Parathyroid adenoma (tissue), 2 donors: ENCODE data around the gene PLEKHA8.

Experiments used
- H2AFZ ChIP-seq: fragments of 300-600 bp; sonication (generic); one replicate; pipeline ENCODE4 v1.7.0; 2017; ENCODE audit warnings: antibody characterized with exemption, mild to moderate bottlenecking
- H3K27ac ChIP-seq: fragments of 300-600 bp; sonication (generic); one replicate; pipeline ENCODE4 v1.7.0; 2017
- H3K27me3 ChIP-seq: fragments of 300-600 bp; sonication (generic); one replicate; pipeline ENCODE4 v1.7.0; 2017; ENCODE audit warnings: low read length; ENCODE audit not compliant: control insufficient read depth, insufficient read depth
- H3K36me3 ChIP-seq: fragments of 300-600 bp; sonication (generic); one replicate; pipeline ENCODE4 v1.7.0; 2017; ENCODE audit warnings: low read length; ENCODE audit not compliant: control insufficient read depth, insufficient read depth
- H3K4me1 ChIP-seq: fragments of 300-600 bp; sonication (generic); one replicate; pipeline ENCODE4 v1.7.0; 2017; ENCODE audit warnings: control low read depth
- H3K4me2 ChIP-seq: fragments of 300-600 bp; sonication (generic); one replicate; pipeline ENCODE4 v1.7.0; 2017; ENCODE audit warnings: low read length
- H3K4me3 ChIP-seq: fragments of 300-600 bp; sonication (generic); one replicate; pipeline ENCODE4 v1.7.0; 2017; ENCODE audit warnings: low read depth, low read length
- H3K79me2 ChIP-seq: fragments of 300-600 bp; sonication (generic); one replicate; pipeline ENCODE4 v1.7.0; 2017; ENCODE audit warnings: control low read depth
- H3K9ac ChIP-seq: fragments of 300-600 bp; sonication (generic); one replicate; pipeline ENCODE4 v1.7.0; 2017; ENCODE audit warnings: mild to moderate bottlenecking
- H3K9me3 ChIP-seq: fragments of 300-600 bp; sonication (generic); one replicate; pipeline ENCODE4 v1.7.0; 2017; ENCODE audit warnings: low read length; ENCODE audit not compliant: control insufficient read depth
- CTCF ChIP-seq: fragments of 300-600 bp; sonication (generic); IDR thresholded peaks from one replicate; pipeline ENCODE4 v1.7.0; 2017; ENCODE audit warnings: antibody characterized with exemption, mild to moderate bottlenecking
- donor health status: primary hyperparathyroidism.

The PLEKHA8 gene

DNA sequence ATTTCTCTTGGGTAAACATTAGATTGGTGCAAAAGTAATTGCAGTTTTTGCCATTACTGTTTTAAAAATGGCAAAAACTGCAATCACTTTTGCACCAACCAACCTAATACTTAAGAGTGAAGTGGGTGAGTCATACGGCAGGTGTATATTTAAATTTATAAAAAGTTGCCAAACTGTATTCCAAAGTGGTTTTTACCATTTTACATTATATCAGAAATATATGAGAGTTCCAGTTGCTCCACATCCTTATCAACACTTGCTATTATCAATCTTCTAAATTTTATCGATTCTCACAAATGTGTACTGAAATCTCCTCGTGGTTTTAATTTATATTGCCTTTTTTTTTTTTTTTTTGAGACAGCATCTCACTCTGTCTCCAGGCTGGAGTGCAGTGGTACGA lies 35.1 kb upstream of the PLEKHA8 start:
- no peak overlapping the region for H2AFZ ChIP-seq

GRCh38 chr7:29995652-29996051 lies 32.6 kb upstream of the PLEKHA8 start:
- Histone ChIP-seq H3K27ac (no peak overlapping the region), H3K9me3 (no peaks in the 10 kb centered on the region), H3K27me3 (no peaks in the 10 kb centered on the region)

More for the DNA sequence above, 35.1 kb upstream of the PLEKHA8 start:
- no peak for TF ChIP-seq CTCF
- no peak overlapping the region for H3K4me2 ChIP-seq
- no peaks in the 10 kb centered on the region for H3K27me3 ChIP-seq
- H3K27ac ChIP-seq: no peak overlapping the region
- H3K4me3 ChIP-seq: no peak overlapping the region
- no peaks in the 10 kb centered on the region for H3K4me1 ChIP-seq
- H3K79me2 ChIP-seq: peaks cover 10% of the 10 kb centered on the region
- no peaks in the 10 kb centered on the region for H3K9me3 ChIP-seq
- no peak overlapping the region for H3K9ac ChIP-seq
- H3K36me3 ChIP-seq: no peaks in the 10 kb centered on the region

GRCh38 chr7:29996321-29996720 lies 31.9 kb upstream of the PLEKHA8 start:
- Histone ChIP-seq H3K4me1 (no peaks in the 10 kb centered on the region), H3K9me3 (no peaks in the 10 kb centered on the region), H2AFZ (no peak overlapping the region), H3K4me2 (no peak overlapping the region), H3K4me3 (no peak overlapping the region), H3K27ac (no peak overlapping the region), H3K79me2 (no peaks in the 10 kb centered on the region), H3K27me3 (no peaks in the 10 kb centered on the region), H3K36me3 (no peaks in the 10 kb centered on the region), H3K9ac (no peak overlapping the region)
- no peak for TF ChIP-seq CTCF

More at GRCh38 chr7:29995652-29996051, 32.6 kb upstream of the PLEKHA8 start:
- Histone ChIP-seq H3K36me3 (no peaks in the 10 kb centered on the region), H3K4me2 (no peak overlapping the region), H2AFZ (no peak overlapping the region), H3K9ac (no peak overlapping the region), H3K4me3 (no peak overlapping the region), H3K4me1 (no peaks in the 10 kb centered on the region), H3K79me2 (no peaks in the 10 kb centered on the region)
- no peak for TF ChIP-seq CTCF

GRCh38 chr7:29998489-29998888 lies 29.7 kb upstream of the PLEKHA8 start:
- Histone ChIP-seq H3K27me3 (no peaks in the 10 kb centered on the region), H3K36me3 (no peaks in the 10 kb centered on the region), H3K4me1 (no peaks in the 10 kb centered on the region), H3K79me2 (no peaks in the 10 kb centered on the region), H3K9ac (no peak overlapping the region), H3K9me3 (no peaks in the 10 kb centered on the region), H3K27ac (no peak overlapping the region), H3K4me2 (no peak overlapping the region), H2AFZ (no peak overlapping the region), H3K4me3 (no peak overlapping the region)
- no peak for TF ChIP-seq CTCF

DNA sequence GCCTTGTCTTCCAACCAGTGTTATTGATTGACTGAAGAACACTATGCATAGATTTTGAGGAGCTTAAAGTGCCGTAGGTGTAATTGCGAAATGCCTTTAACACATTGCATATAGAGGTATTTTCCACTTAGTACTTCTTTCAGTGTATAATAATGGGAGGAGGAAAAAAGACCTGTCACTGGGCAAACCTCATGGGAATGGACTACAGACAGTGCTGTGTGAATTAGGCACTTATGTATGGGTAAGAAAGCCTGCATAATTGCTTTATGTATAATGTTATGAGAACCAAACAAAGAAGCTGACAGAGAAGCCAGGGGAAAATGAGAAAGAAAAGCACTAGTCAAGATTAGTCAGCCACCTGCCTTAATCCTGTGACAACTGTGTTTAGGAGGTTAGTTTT lies 26.2 kb upstream of the PLEKHA8 start:
- H3K4me3 ChIP-seq: no peak overlapping the region
- no peak overlapping the region for H3K9ac ChIP-seq

More for the DNA sequence above, 26.2 kb upstream of the PLEKHA8 start:
- no peaks in the 10 kb centered on the region for H3K9me3 ChIP-seq
- H3K4me2 ChIP-seq: no peak overlapping the region
- no peaks in the 10 kb centered on the region for H3K27me3 ChIP-seq
- TF ChIP-seq CTCF: no peak
- H2AFZ ChIP-seq: no peak overlapping the region
- H3K27ac ChIP-seq: no peak overlapping the region
- H3K79me2 ChIP-seq: no peaks in the 10 kb centered on the region
- no peaks in the 10 kb centered on the region for H3K36me3 ChIP-seq
- H3K4me1 ChIP-seq: no peaks in the 10 kb centered on the region
